ENCODE measurements around the gene NRG4.

GRCh38 chr15:75994220-75994619, 18.0 kb downstream of the NRG4 start:
- TF ChIP-seq POLR2A (IDR thresholded peaks at IDR 0.05) (no peak), POLR2AphosphoS5 (IDR thresholded peaks at IDR 0.05) (no peak)

Data from transverse colon (tissue), 3 donors.